PC-9 (cell line): ENCODE data around the gene CLIP1.

ENCODE experiments used
- CTCF ChIP-seq: fragments of 200-600 bp; sonication (generic); conservative IDR thresholded peaks from 2 replicates; pipeline ENCODE4 v1.6.1; 2017; ENCODE audit warnings: mixed run types, antibody characterized with exemption, mild to moderate bottlenecking, moderate library complexity
- EZH2 ChIP-seq: fragments of 200-600 bp; sonication (generic); IDR thresholded peaks from 2 replicates; pipeline ENCODE4 v1.8.0; 2017; ENCODE audit warnings: antibody characterized with exemption, low read depth

GRCh38 chr12:122421187-122421820, 1.2 kb downstream of the CLIP1 start:
- no peak for TF ChIP-seq CTCF
- no peak for TF ChIP-seq EZH2
